Endothelial cell of umbilical vein (primary cell): ENCODE data around the gene SLC5A1. TPM values are rescaled to one million over a fixed set of nuclear protein-coding genes. Genes with fewer than 3 reads are reported as not detected.
"Not testable (repeated sequence)": the region's sequence is repeated elsewhere in the genome, so short reads cannot be mapped to it uniquely, and the experiment has no call there.

ENCODE experiments used
- BruUV-seq: library from RNA; stranded (reverse); fragments of 400-500 nt; replicated peaks from 2 replicates; lab custom pipeline; 2021; lab: Mats Ljungman, UMichigan
- CTCF ChIA-PET: fragments of 300-600, 350-600 bp; sonication (Branson Sonifier 250); formaldehyde crosslinking; loops from one replicate; lab custom pipeline; 2021; ENCODE audit warnings: antibody characterized with exemption, inconsistent platforms; lab: Charles Lee
- POLR2A ChIA-PET: fragments of 300-600, 350-600 bp; sonication (Branson Sonifier 250); formaldehyde crosslinking; loops from one replicate; lab custom pipeline; 2021; ENCODE audit warnings: antibody characterized with exemption, inconsistent platforms; lab: Charles Lee
- DNase-seq: peaks from one replicate; pipeline ENCODE4 v3.0.0-alpha.2; 2011; ENCODE audit warnings: low read depth, low spot score
- FAIRE-seq: peaks from 2 replicates; lab custom pipeline; 2011; peaks lifted over from hg19 to GRCh38; lab: Jason Lieb, UNC
- H2AFZ ChIP-seq: 2 replicates; pipeline ENCODE4 v1.6.0; 2012; ENCODE audit warnings: low read depth, low read length, control low read depth, inconsistent platforms
- H3K27ac ChIP-seq: 2 replicates; pipeline ENCODE4 v1.5.1; 2011; ENCODE audit warnings: low read depth, mild to moderate bottlenecking, control low read depth, low read length, moderate library complexity; ENCODE audit not compliant: insufficient read depth
- H3K27me3 ChIP-seq, 2 experiments: 2 replicates each; pipeline versions ENCODE4 v1.6.0 to v1.6.1; 2011; ENCODE audit warnings: low read length in 2 of 2, mixed read lengths in 1 of 2; ENCODE audit not compliant: control insufficient read depth in 2 of 2, insufficient read depth in 2 of 2
- H3K36me3 ChIP-seq, 2 experiments: 2 replicates in 1 of 2; 3 replicates in 1 of 2; pipeline ENCODE4 v1.5.1; 2011; ENCODE audit warnings: low read length in 2 of 2, mild to moderate bottlenecking in 1 of 2, moderate library complexity in 1 of 2; ENCODE audit not compliant: control insufficient read depth in 2 of 2, insufficient read depth in 2 of 2; ENCODE audit errors: extremely low read depth in 1 of 2
- H3K4me1 ChIP-seq: 3 replicates; pipeline ENCODE4 v1.5.1; 2011; ENCODE audit warnings: mild to moderate bottlenecking, low read length; ENCODE audit not compliant: control insufficient read depth, insufficient read depth; ENCODE audit errors: extremely low read depth
- H3K4me2 ChIP-seq: 2 replicates; pipeline ENCODE4 v1.6.1; 2011; ENCODE audit warnings: low read length, control low read depth, mixed read lengths; ENCODE audit not compliant: insufficient read depth
- H3K4me3 ChIP-seq, 3 experiments: fragments of 200-600 bp in 1 of 3; sonication (generic), shearing (Covaris generic) in 1 of 3; replicated peaks in 1 of 3; 2 replicates each; pipeline ENCODE4 v1.5.1; 2011 to 2016; ENCODE audit warnings: control low read depth in 3 of 3, low read length in 3 of 3, mild to moderate bottlenecking in 2 of 3, inconsistent platforms in 1 of 3, low read depth in 1 of 3, moderate library complexity in 1 of 3; ENCODE audit not compliant: insufficient read depth in 1 of 3
- H3K79me2 ChIP-seq: 2 replicates; pipeline ENCODE4 v1.6.0; 2012; ENCODE audit warnings: low read length, inconsistent platforms; ENCODE audit not compliant: control insufficient read depth, insufficient read depth
- H3K9ac ChIP-seq: replicated peaks from 2 replicates; pipeline ENCODE3; 2011; ENCODE audit warnings: low read length, control low read depth; ENCODE audit not compliant: insufficient read depth; ENCODE audit errors: extremely low read depth
- H3K9me1 ChIP-seq: replicated peaks from 3 replicates; pipeline ENCODE4 v1.6.0; 2011; ENCODE audit warnings: mild to moderate bottlenecking, low read length; ENCODE audit not compliant: control insufficient read depth, insufficient read depth; ENCODE audit errors: extremely low read depth
- H3K9me3 ChIP-seq: replicated peaks from 2 replicates; pipeline ENCODE4 v1.5.1; 2012; ENCODE audit warnings: low read length, inconsistent platforms; ENCODE audit not compliant: control insufficient read depth, insufficient read depth
- H4K20me1 ChIP-seq: replicated peaks from 2 replicates; pipeline ENCODE3; 2011; ENCODE audit warnings: mild to moderate bottlenecking, low read length; ENCODE audit not compliant: control insufficient read depth, insufficient read depth; ENCODE audit errors: extremely low read depth
- FOS ChIP-seq: IDR thresholded peaks from 2 replicates; pipeline ENCODE4 v1.6.1; 2011; ENCODE audit warnings: mild to moderate bottlenecking, low read length, moderate library complexity, borderline replicate concordance; ENCODE audit not compliant: insufficient read depth
- GATA2 ChIP-seq: IDR thresholded peaks from 2 replicates; pipeline ENCODE4 v1.7.0; 2011; ENCODE audit warnings: low read depth, mild to moderate bottlenecking, moderate library complexity, mixed read lengths, low read length; ENCODE audit not compliant: insufficient read length, insufficient read depth
- MYC ChIP-seq: IDR thresholded peaks from one replicate; pipeline ENCODE4 v1.6.1; 2011; ENCODE audit warnings: mild to moderate bottlenecking, low read depth, low read length
- POLR2A ChIP-seq: IDR thresholded peaks from 2 replicates; pipeline ENCODE4 v1.6.1; 2012; ENCODE audit warnings: low read depth, mild to moderate bottlenecking, control low read depth, low read length
- dilution Hi-C: fragments of 300-500 bp; cut with MboI; formaldehyde crosslinking; loops from one replicate; pipeline ENCODE4 v1.15.0; 2019; ENCODE audit warnings: low sequenced_read_pairs; ENCODE audit not compliant: extremely low pct_ligation_motif_present
- intact Hi-C: fragments of 100-400 bp; cut with micrococcal nuclease; formaldehyde crosslinking; loops from one replicate; pipeline ENCODE4 v1.10.0; 2022
- polyA plus RNA-seq, 4 experiments: library from polyadenylated mRNA; depleted of rRNA in 3 of 4; stranded (reverse) in 3 of 4; unstranded in 1 of 4; fragments of >200 nt; gene quantifications; 2 replicates each; pipeline versions ENCODE4 v1.2.1 to v1.2.3, GENCODE V29; 2011 to 2012; ENCODE audit warnings: missing spikeins in 1 of 4
- total RNA-seq: library from RNA; stranded (reverse); gene quantifications from 2 replicates; pipeline ENCODE4 v1.2.3, GENCODE V29; 2021

The SLC5A1 gene
- total and polyA plus RNA-seq, 2 donors (not counting 3 experiments of a cell fraction or from before 2014, with no cell fraction given): not detected

DNA sequence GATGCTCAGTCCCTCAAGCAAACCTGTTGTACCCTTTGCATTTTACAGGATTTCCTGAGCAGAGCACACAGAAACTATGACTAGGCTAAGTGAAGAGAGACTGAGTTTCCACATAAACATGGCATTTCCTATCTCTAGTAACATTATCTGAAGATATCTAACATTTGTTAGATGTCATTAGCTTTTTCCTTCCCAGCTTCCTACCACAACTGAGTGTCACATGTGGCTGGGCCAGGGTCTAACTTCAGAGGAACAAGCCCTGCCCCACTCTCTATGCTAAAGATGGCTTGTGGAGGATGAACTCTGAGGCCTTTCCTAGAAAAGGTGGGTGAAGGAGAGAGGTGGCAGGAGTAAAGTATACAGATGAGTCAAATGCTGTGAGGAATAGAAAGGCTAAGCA, 99.5 kb downstream of the SLC5A1 start:
- Histone ChIP-seq H3K79me2 (no peaks in the 10 kb centered on the region), H3K4me3 (no peak overlapping the region), H2AFZ (no peak overlapping the region), H3K36me3 (no peaks in the 10 kb centered on the region), H3K9me1 (no peaks in the 10 kb centered on the region), H3K9ac (no peak overlapping the region), H4K20me1 (no peaks in the 10 kb centered on the region), H3K9me3 (no peaks in the 10 kb centered on the region), H3K27ac (no peak overlapping the region), H3K4me2 (no peak overlapping the region), H3K4me1 (no peaks in the 10 kb centered on the region), H3K27me3 (no peaks in the 10 kb centered on the region)
- ChIA-PET CTCF (no interaction called here), POLR2A (no interaction called here)
- dilution Hi-C loops (no loop called here), intact Hi-C loops (loop anchor here (2.0 kb wide), 1 partner anchor 124 kb away; no protein-coding TSS in a partner anchor)
- TF ChIP-seq GATA2: peak; percentile 47
- no peak for TF ChIP-seq POLR2A
- no peak for FAIRE-seq
- DNase-seq: no peak
- no TSS peak for BruUV-seq

DNA sequence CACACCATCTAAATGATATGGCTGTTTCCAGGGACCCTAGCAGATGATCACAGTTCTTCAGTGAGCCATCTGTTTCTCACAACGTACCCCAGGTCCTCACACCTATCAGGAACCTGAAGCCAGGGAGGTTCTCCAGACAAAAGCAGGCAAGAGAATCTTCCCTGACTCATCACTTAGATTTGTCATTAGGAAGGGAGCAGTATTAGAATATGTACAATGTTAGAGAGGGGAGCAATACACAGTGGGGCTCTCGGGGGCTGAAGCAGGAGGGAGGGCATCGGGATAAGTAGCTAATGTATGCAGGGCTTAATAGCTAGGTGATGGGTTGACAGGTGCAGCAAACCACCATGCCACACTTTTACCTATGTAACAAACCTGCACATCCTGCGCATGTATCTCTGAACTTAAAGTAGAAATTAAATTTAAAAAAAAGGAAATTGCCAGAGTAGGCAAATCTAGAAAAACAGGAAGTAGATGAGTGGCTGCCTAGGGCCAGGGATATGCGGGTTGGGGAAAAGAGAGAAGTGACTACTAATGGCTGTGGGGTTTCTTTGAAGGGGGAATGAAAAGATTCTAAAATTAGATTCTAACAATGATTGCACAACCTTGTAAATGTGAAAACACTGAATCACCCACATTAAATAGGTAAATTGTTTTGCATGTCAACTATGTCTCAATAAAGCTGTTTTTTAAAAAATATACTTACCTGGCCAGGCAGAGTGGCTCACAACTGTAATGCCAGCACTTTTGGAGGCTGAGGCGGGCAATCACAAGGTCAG, 101.6 kb downstream of the SLC5A1 start:
- Histone ChIP-seq H3K9me3 (no peaks in the 10 kb centered on the region), H3K79me2 (no peaks in the 10 kb centered on the region), H3K9me1 (no peaks in the 10 kb centered on the region), H4K20me1 (no peaks in the 10 kb centered on the region), H3K36me3 (no peaks in the 10 kb centered on the region), H3K4me1 (no peaks in the 10 kb centered on the region), H3K4me2 (no peak overlapping the region), H2AFZ (no peak overlapping the region), H3K27me3 (no peaks in the 10 kb centered on the region), H3K27ac (no peak overlapping the region), H3K4me3 (no peak overlapping the region), H3K9ac (no peak overlapping the region)
- ChIA-PET POLR2A (no interaction called here), CTCF (no interaction called here)
- no TSS peak for BruUV-seq
- TF ChIP-seq MYC (no peak), FOS (no peak), GATA2 (no peak), POLR2A (no peak)
- no peak for FAIRE-seq
- intact Hi-C loops (no loop called here), dilution Hi-C loops (no loop called here)
- no peak for DNase-seq

DNA sequence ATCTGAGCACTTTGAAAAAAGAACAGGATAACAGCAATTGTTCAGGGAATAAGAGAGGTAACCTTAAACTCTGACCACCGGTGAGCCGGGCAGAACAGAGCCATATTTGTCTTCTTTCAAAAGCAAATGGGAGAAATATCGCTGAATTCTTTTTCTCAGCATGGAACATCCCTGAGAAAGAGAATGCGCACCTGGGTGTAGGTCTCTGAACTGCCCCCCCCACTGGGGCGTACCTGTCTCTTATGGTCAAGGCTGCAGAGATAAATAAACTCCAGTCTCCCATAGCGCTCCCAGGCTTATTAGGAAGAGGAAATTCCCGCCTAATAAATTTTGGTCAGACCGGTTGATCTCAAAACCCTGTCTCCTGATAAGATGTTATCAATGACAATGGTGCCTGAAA, 104.1 kb downstream of the SLC5A1 start:
- FAIRE-seq, DNase-seq, H3K36me3 ChIP-seq, H3K4me2 ChIP-seq, CTCF ChIA-PET, H4K20me1 ChIP-seq, H3K9me3 ChIP-seq, H2AFZ ChIP-seq, H3K27me3 ChIP-seq, H3K4me3 ChIP-seq, H3K4me1 ChIP-seq, BruUV-seq, dilution Hi-C loops, H3K9me1 ChIP-seq, H3K27ac ChIP-seq, H3K79me2 ChIP-seq, intact Hi-C loops, POLR2A ChIA-PET, H3K9ac ChIP-seq: not testable (repeated sequence)
